ENCODE results near the gene ARID3B. TPM values are rescaled to one million over a fixed set of nuclear protein-coding genes. Genes with fewer than 3 reads are reported as not detected.
A peak's percentile ranks its signal among the peaks of the same experiment; 100 is the strongest.

Gene ARID3B
- total RNA-seq, 1 donor from 2014 or later: 70.0 TPM

- Mint-ChIP-seq H3K4me3 (ENCODE audit: unreplicated experiment) (no peak overlapping the region), H3K27ac (ENCODE audit: unreplicated experiment) (no peak overlapping the region), H3K27me3 (ENCODE audit: unreplicated experiment) (no peaks in the 10 kb centered on the region), H3K36me3 (ENCODE audit: low read depth, unreplicated experiment) (peaks cover 8% of the 10 kb centered on the region), H3K4me1 (ENCODE audit: unreplicated experiment) (peaks cover 21% of the 10 kb centered on the region), H3K9me3 (ENCODE audit: unreplicated experiment) (no peaks in the 10 kb centered on the region)
- DNase-seq (ENCODE audit: low spot score): no peak
- no peak for TF ChIP-seq CTCF (IDR thresholded peaks at IDR 0.05; ENCODE audit: unreplicated experiment)
These were observed 17.7 kb downstream of the ARID3B start for GRCh38 chr15:74558706-74559105.

DNA sequence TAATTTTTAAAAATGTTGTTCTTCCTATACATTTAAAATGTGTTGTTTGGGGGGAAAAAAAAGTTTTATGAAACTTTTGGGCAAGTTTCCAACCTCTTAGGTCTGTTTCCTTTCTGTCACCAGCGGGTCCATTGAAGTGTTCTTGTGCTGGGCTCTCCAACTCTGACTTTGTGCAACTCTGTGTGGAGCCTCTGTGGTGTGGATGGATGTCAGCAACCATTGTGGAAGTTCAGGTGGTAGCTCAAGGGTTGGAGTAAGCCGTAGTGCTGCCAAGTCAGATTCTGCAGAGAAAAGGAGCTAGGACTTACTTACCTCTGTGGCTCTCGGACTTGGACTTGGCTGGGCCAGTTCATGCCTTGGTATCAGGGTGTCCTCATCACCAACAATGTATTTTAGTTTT is 22.4 kb downstream of the ARID3B start:
- Mint-ChIP-seq H3K36me3 (ENCODE audit: low read depth, unreplicated experiment) (peaks cover 10% of the 10 kb centered on the region), H3K4me1 (ENCODE audit: unreplicated experiment) (peaks cover 43% of the 10 kb centered on the region), H3K4me3 (ENCODE audit: unreplicated experiment) (no peak overlapping the region), H3K9me3 (ENCODE audit: unreplicated experiment) (no peaks in the 10 kb centered on the region), H3K27ac (ENCODE audit: unreplicated experiment) (no peak overlapping the region), H3K27me3 (ENCODE audit: unreplicated experiment) (no peaks in the 10 kb centered on the region)
- DNase-seq (ENCODE audit: low spot score): no peak
- TF ChIP-seq CTCF (IDR thresholded peaks at IDR 0.05; ENCODE audit: unreplicated experiment): no peak

DNA sequence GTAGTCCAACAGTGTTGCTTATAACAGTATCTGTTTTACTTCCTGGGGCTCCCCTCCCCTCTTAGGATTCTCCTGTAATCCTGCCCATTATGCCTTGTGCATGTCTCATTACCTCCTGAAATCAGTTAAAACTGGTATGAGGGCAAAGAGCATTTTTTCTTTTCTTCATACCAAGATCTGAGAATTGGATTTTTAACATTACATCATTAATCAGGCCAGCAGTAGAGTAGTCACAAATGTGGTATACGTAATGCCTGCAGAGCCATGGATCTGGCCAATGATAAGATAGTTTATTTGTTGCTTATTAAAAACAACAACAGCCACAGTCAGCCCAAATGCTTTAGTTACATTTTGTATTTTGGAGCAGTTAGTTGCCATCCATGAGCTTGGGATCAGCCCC is 23.2 kb downstream of the ARID3B start:
- peaks cover 10% of the 10 kb centered on the region for H3K36me3 Mint-ChIP-seq (ENCODE audit: low read depth, unreplicated experiment)
- no peak for DNase-seq (ENCODE audit: low spot score)
- no peaks in the 10 kb centered on the region for H3K9me3 Mint-ChIP-seq (ENCODE audit: unreplicated experiment)
- peaks cover 41% of the 10 kb centered on the region for H3K4me1 Mint-ChIP-seq (ENCODE audit: unreplicated experiment)
- no peak overlapping the region for H3K4me3 Mint-ChIP-seq (ENCODE audit: unreplicated experiment)
- peaks cover 1% of the 10 kb centered on the region for H3K27me3 Mint-ChIP-seq (ENCODE audit: unreplicated experiment)
- no peak for TF ChIP-seq CTCF (IDR thresholded peaks at IDR 0.05; ENCODE audit: unreplicated experiment)
- H3K27ac Mint-ChIP-seq (ENCODE audit: unreplicated experiment): no peak overlapping the region

- no peak for TF ChIP-seq CTCF (IDR thresholded peaks at IDR 0.05; ENCODE audit: unreplicated experiment)
- H3K9me3 Mint-ChIP-seq (ENCODE audit: unreplicated experiment): no peaks in the 10 kb centered on the region
- DNase-seq (ENCODE audit: low spot score): no peak
- peak overlapping the region; percentile 7 for H3K27ac Mint-ChIP-seq (ENCODE audit: unreplicated experiment)
- H3K4me3 Mint-ChIP-seq (ENCODE audit: unreplicated experiment): no peak overlapping the region
- H3K4me1 Mint-ChIP-seq (ENCODE audit: unreplicated experiment): peaks cover 38% of the 10 kb centered on the region
- peaks cover 10% of the 10 kb centered on the region for H3K36me3 Mint-ChIP-seq (ENCODE audit: low read depth, unreplicated experiment)
- peaks cover 1% of the 10 kb centered on the region for H3K27me3 Mint-ChIP-seq (ENCODE audit: unreplicated experiment)
These were observed 24.5 kb downstream of the ARID3B start for GRCh38 chr15:74565381-74566085.

GRCh38 chr15:74568594-74568993 is 27.6 kb downstream of the ARID3B start:
- Mint-ChIP-seq H3K9me3 (ENCODE audit: unreplicated experiment) (no peaks in the 10 kb centered on the region), H3K4me1 (ENCODE audit: unreplicated experiment) (peaks cover 39% of the 10 kb centered on the region), H3K36me3 (ENCODE audit: low read depth, unreplicated experiment) (peaks cover 15% of the 10 kb centered on the region), H3K27me3 (ENCODE audit: unreplicated experiment) (peaks cover 1% of the 10 kb centered on the region), H3K27ac (ENCODE audit: unreplicated experiment) (no peak overlapping the region), H3K4me3 (ENCODE audit: unreplicated experiment) (no peak overlapping the region)
- no peak for DNase-seq (ENCODE audit: low spot score)
- no peak for TF ChIP-seq CTCF (IDR thresholded peaks at IDR 0.05; ENCODE audit: unreplicated experiment)
